Inflammatory macrophage treated with lipopolysaccharide for 1 hour (primary cell): ENCODE data around the gene PTAFR.
A peak's percentile ranks its signal among the peaks of the same experiment; 100 is the strongest.

Experiments used
- DNase-seq, 2 donors: peaks; one replicate each; pipeline ENCODE4 v3.0.0-alpha.2; 2020 to 2022

PTAFR gene

DNA sequence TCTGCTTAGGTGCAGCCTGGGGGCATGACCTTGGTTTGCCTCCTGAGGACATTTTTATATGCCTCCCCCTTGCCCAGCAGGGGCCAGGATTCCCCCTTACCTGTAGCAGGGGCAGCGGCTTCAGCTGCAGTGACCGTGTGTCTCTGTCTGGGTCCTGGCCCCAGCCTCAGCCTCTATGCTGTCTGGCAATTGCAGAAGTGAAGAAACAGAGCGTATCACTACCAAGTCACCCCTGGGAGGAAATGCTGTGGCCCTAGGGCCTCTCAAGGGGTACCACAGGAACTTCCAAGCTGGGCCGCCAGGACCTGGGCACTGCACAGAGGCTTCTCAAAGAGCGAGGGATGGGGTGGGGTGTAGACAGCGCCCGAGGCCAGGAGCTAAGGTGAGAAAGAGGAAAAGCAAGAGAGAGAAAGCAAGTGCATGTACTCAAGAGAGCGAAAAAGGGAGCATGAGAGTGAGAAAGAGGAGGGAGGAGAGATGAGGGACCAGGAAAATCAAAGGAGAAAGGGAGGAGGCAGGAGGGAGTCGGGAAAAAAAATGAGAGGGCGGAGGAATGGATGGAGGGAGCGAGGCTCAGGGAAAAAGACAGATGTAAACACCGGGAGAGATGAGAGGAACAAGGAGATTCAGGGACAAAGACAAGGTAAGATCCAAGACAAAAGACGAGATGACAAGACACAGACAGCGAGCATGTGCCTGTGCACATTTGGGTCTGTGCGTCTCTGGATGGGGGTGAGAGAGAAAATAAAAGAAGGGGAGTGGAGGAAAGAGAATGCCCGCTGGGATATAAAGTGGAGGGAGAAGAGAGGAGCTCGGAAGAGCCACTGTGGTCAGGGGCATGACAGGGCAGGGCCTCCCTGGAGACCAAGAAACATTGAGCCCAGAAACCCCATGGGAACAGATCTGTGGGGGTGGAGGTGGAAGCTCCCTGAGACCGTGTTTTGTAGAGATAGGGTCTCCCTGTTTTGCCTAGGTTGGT lies at the start of gene PTAFR:
TSS of gene PTAFR (minus strand) at position 199 of the 979 bp plus-strand sequence. CDS start 25,669 bp downstream, outside the sequence.
- DNase-seq, result peak; percentile 74 to 81

- no peak for DNase-seq
Observed at GRCh38 chr1:28213315-28213714, 36.8 kb upstream of the PTAFR start.

DNA sequence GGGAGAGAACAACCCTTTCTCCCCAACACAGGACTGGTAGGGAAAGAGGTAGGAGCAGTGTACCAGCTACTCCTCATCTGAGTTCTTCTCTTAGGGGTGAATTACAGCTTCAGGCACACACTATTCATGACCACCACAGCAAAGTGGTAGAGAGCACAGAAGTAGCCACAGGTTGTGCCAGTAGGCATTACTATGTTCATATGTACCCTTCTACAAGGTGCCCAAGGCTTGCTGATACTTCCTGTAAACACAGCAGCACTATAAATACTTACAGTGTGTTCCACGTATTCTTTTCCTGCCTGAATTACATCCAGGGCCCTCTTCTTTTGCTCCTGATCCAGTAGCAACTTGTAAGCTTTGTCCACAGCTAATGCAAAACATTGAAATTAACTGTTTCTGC lies 33.2 kb upstream of the PTAFR start:
- no peak for DNase-seq

- peak; percentile 59 to 84 for DNase-seq
Observed at GRCh38 chr1:28208818-28209441, 32.4 kb upstream of the PTAFR start.

DNA sequence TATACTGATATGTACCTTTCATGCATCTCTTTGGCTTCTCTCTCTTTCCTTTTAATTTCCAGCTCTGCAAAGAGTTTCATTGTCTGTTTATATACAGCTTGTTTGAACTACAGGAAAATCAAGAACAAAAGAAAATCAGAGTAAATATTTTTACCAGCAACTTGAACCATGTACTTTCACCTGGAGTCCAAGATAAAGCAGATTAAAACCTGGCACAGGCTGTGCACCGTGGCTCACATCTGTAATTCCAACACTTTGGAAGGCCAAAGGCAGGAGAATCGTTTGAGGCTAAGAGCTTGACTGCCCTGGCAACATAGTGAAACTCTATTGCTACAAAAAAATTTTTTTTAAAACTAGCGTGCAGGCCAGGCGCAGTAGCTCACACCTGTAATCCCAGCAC lies 28.8 kb upstream of the PTAFR start:
- no peak for DNase-seq

DNA sequence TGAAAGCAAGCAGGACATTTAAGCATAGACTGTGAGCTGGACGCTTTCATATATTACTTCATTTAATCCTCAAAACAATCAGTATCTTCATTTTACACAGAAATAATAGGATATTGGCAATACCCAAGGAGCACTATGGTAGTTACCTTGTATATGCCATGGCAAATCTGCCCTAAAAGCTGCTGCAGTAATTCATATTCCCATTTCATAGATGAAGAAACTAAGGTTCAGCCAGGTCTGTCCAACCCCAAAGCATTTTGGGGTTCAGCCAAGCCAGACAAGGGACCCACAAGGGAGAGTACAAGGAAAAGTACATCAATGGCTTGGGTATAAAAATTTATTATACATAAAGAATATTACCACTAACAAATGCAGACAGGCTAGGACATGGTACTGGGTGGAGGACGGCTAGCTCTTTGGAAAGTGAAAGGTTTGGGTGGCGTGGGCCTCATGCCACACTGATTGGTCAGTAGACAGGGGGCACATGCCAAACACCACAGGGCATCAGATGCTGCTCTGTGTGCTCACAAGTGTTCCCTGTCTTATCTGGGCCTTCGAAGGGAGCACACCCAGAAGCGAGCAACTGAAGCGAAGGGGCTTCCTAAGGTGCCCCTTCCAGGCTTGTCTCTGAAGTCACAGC lies 23.9 kb upstream of the PTAFR start:
- no peak for DNase-seq

GRCh38 chr1:28199328-28200233 lies 23.1 kb upstream of the PTAFR start:
- peak in 1 of 2 donors; percentile 33 for DNase-seq

GRCh38 chr1:28197682-28198415 lies 21.4 kb upstream of the PTAFR start:
- no peak for DNase-seq

GRCh38 chr1:28196330-28196729 lies 19.8 kb upstream of the PTAFR start:
- no peak for DNase-seq

GRCh38 chr1:28195780-28196179 lies 19.3 kb upstream of the PTAFR start:
- no peak for DNase-seq

DNA sequence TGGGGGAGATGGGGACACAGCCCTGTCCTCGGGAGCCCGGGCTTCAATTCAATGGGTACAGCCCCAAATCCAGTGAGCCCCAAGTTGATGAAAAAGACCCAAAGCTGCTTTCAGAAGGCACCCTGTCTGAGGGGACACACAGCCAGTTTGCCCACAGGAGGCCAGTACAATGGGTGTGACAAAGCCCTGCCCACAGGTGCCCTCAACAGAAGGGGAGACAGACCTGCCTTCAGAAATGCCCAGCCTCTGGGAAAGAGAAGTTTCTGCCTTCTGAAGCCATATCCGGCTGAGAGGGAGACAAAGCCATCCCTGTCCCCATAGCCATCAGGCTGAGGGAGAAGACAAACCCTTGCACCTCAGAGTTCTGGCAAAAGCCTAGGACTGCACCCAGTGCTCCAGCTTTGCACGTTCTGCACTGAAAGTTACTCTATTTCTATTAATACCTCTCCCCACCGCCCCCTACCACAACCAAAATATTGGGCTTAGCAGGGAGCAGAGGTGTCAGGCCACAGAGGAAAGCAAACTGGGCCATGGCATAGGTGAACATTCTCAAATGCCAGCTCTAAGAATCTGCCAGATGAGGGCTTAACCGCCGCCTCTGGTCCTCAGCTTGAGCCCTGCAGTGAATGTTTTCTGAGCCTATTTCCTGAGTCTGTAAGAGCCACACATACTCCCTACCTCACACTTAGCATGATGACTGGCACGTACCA lies 18.0 kb upstream of the PTAFR start:
- no peak for DNase-seq

DNA sequence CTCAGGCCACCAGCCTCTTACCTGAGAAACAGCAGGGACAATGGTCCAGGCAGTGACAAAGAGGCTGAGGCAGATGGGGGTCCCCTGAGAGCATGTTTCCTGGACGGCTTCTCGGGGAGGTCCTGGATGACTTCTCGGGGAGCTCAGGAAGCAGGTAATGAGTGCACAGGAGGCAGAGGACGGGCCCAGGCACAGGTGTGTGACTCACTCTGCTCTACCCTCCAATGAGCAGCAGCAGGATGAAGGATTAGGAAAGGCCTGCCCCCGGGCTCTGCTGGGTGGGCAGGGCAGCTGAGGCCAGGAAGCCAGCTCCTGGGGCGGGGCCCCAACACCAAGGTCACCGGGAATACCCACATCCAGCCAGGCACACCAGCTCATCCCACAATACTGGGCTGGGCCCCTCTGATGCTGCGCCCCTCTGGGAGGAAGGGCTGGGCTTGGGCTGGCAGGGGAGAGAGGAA lies 17.2 kb upstream of the PTAFR start:
- no peak for DNase-seq

GRCh38 chr1:28190996-28191645 lies 14.6 kb upstream of the PTAFR start:
- DNase-seq, result no peak

GRCh38 chr1:28190337-28190979 lies 14.0 kb upstream of the PTAFR start:
- no peak for DNase-seq

- no peak for DNase-seq
Observed at GRCh38 chr1:28185071-28185470, 8.6 kb upstream of the PTAFR start.

DNA sequence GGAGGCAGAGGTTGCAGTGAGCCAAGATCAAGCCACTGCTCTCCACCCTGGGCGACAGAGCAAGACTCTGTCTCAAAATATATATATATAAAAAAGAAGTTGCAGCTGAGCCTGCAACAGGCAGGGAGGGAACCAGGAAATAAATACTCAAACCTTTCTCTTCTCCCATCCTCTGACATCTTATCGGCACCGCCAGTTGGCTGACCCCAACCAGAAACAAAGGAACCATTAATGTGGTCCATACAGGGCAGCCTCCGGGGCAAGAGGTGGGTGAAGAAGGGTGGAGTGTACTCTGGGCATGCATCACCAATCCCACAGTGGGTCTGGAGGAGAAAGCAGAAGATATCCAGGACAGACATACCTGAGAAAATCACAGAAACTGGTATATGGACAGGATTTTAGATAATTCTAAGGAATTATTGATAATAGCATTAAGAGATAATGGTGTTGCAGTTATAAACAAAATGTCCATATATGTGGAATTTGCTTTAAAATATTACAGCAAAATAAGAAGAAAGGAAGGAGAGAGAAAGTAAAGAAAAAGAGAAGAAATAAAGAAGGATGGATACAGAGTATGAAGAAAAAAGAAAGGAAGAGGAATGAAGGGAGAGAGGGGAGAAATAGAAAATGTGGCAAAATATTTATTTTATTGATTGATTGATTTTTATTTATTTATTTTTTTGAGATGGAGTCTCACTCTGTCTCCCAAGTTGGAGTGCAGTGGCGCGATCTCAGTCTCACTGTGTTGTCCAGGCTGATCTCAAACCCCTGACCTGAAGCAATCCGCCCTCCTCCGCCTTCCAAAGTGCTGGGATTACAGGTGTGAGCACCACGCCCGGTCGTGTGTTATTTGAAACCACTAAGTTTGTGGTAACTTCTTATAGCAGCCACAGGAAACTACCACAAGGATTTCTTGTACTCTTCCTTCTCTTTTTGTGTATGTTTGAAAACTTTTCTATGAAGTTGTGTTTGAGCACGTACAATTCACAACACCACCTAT lies 4.1 kb upstream of the PTAFR start:
- no peak for DNase-seq

DNA sequence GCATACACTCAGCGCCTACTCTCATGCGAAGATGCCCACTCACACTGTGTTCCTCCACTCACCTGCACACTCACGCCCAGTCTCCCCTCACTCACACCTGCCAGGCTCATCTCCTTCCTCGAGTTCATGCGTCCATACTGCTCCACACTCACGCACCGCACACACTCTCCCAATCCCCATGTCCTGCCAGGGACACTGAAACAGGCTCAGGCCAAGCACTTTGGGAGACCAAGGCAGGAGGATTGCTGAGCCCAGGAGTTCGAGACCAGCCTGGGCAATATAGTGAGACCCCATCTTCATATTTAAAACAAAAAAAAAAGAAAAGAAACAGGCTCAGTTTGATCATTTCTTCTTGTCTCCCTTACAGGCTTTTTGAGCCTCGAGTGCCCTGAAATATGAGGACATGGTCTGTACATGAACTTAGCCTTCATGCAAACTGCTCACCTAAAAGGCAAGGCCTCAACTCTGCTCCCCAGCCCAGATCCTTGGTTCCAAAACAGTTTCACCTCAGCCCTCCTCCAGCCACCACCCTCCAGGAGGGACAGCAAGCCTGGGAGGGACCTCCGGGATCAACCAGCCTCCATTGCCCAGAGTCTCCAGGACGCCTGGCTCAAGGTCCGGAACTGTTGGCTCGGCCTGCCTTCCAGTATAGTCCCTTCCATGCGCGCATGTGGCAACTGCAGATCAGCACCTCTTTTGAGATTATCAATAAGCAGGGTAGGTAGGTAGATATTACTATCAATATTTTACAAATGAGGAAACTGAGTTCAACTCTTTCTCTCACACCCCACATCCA lies 2.4 kb upstream of the PTAFR start:
- DNase-seq, result no peak
